T-helper 1 cell treated with Interleukin-12 subunit alpha and Interleukin-12 subunit beta and Interleukin-4 antibody, amounts not matched to agents 30 μg/mL and 1 μg/mL, for 36 hours (primary cell): Measurements from ENCODE around the gene CTU2.

Source experiments
- H3K27ac Mint-ChIP-seq: one replicate; pipeline ENCODE4 v1.8.0; 2021; ENCODE audit warnings: mild to moderate bottlenecking, mixed read lengths
- H3K27me3 Mint-ChIP-seq: one replicate; pipeline ENCODE4 v1.8.0; 2021; ENCODE audit warnings: low read depth, mixed read lengths
- H3K36me3 Mint-ChIP-seq: one replicate; pipeline ENCODE4 v1.8.0; 2021; ENCODE audit warnings: low read depth, mixed read lengths
- H3K4me1 Mint-ChIP-seq: one replicate; pipeline ENCODE4 v1.8.0; 2021; ENCODE audit warnings: low read depth, mixed read lengths
- H3K4me3 Mint-ChIP-seq: one replicate; pipeline ENCODE4 v1.8.0; 2021; ENCODE audit warnings: mild to moderate bottlenecking, moderate library complexity, mixed read lengths
- H3K9me3 Mint-ChIP-seq: one replicate; pipeline ENCODE4 v1.8.0; 2021; ENCODE audit warnings: mixed read lengths

CTU2 gene

GRCh38 chr16:88733630-88734360, 27.5 kb downstream of the CTU2 start:
- Mint-ChIP-seq H3K4me1 (peaks cover 6% of the 10 kb centered on the region), H3K9me3 (no peaks in the 10 kb centered on the region), H3K27ac (no peak overlapping the region), H3K27me3 (no peaks in the 10 kb centered on the region), H3K36me3 (peaks cover 10% of the 10 kb centered on the region), H3K4me3 (no peak overlapping the region)

- Mint-ChIP-seq H3K27ac (no peak overlapping the region), H3K9me3 (no peaks in the 10 kb centered on the region), H3K36me3 (peaks cover 10% of the 10 kb centered on the region), H3K27me3 (no peaks in the 10 kb centered on the region), H3K4me3 (no peak overlapping the region), H3K4me1 (peaks cover 6% of the 10 kb centered on the region)
Measured at GRCh38 chr16:88734361-88734728, 28.0 kb downstream of the CTU2 start.

DNA sequence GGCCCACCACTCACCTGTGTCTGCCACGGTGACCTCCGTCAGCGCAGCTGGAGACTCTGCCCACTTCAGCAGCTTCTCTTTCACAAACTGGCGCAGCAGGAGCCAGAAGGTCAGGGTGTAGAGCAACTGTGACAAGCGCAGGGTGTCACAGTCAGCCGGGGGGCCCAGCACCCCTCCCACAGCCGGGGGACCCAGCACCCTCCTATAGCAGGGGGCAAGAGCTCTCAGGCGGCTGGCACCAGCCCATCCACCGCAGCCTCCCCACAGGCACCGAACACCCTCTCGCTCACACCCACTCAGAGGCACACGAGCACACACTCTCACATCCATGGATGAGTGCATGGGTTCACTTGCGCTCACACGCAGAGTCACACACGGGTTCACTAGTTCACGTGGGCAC, 28.8 kb downstream of the CTU2 start:
- peaks cover 6% of the 10 kb centered on the region for H3K4me1 Mint-ChIP-seq
- no peak overlapping the region for H3K27ac Mint-ChIP-seq
- no peaks in the 10 kb centered on the region for H3K27me3 Mint-ChIP-seq
- no peak overlapping the region for H3K4me3 Mint-ChIP-seq
- H3K9me3 Mint-ChIP-seq, result no peaks in the 10 kb centered on the region
- H3K36me3 Mint-ChIP-seq, result peaks cover 10% of the 10 kb centered on the region

DNA sequence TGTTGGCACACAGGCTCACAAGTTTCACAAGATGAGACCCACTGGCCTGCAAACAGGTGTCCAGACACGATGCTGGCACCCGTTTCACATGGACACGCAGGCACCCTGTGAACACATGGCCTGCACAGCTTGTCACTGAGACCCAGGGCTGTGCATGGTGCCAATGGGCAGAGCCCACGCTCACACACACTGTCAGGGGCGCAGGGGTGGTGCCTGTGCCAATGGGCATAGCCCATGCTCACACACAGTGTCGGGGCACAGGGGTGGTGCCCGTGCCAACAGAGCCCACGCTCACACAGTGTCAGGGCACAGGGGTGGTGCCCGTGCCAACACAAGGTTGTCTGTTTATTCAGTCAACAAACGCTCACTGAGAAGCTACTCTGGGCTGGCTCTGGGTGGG, 29.3 kb downstream of the CTU2 start:
- H3K4me3 Mint-ChIP-seq, result no peak overlapping the region
- no peaks in the 10 kb centered on the region for H3K9me3 Mint-ChIP-seq
- H3K36me3 Mint-ChIP-seq, result peaks cover 10% of the 10 kb centered on the region
- H3K27me3 Mint-ChIP-seq, result no peaks in the 10 kb centered on the region
- H3K27ac Mint-ChIP-seq, result no peak overlapping the region
- H3K4me1 Mint-ChIP-seq, result peaks cover 6% of the 10 kb centered on the region

- Mint-ChIP-seq H3K4me1 (peaks cover 5% of the 10 kb centered on the region), H3K9me3 (no peaks in the 10 kb centered on the region), H3K27ac (no peak overlapping the region), H3K4me3 (no peak overlapping the region), H3K27me3 (no peaks in the 10 kb centered on the region), H3K36me3 (peaks cover 10% of the 10 kb centered on the region)
Measured at GRCh38 chr16:88736088-88736487, 29.8 kb downstream of the CTU2 start.

GRCh38 chr16:88736496-88736895, 30.2 kb downstream of the CTU2 start:
- Mint-ChIP-seq H3K36me3 (peaks cover 6% of the 10 kb centered on the region), H3K27ac (no peak overlapping the region), H3K4me3 (no peak overlapping the region), H3K9me3 (no peaks in the 10 kb centered on the region), H3K27me3 (no peaks in the 10 kb centered on the region), H3K4me1 (peaks cover 1% of the 10 kb centered on the region)

DNA sequence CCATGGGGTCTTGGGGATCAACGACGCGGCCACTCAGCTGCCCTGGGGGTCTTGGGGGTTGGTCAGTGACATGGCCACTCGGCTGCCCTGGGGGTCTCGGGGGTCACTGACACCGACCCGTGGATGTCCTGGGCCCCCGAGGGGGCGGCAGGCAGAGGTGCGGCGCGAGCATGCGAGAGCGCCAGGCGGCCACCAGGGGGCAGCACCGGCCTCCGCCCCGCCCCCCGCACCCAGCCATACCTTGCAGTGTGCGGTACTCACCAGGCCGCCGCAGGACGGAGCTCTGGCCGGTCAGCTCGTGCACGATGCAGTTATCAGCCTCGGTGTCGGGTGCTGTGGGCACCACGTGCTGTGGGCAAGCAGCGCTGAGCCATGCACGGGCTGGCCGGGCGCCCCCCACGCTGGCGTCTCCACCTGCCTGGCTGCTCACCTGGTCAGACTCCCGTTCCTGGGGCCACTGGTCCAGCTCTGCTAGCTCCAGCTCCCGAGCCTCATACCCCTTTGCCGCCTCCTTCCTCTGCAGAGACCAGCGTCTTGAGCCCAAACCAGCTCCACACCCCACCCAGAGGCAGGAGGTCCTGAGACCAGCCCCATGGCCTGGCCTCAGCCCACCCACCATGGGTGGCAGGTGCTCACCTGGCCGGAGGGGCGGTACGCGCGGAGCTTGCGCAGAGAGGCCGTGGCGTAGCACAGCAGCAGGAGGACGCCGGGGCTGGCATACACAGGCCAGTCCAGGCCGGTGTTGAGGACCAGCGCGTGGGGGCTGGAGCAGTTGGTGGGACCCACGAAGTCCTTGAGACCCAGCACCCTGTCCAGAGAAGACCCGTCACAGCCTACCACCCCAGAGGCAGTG, 31.2 kb downstream of the CTU2 start:
- Mint-ChIP-seq H3K4me3 (no peak overlapping the region), H3K9me3 (no peaks in the 10 kb centered on the region), H3K36me3 (peaks cover 2% of the 10 kb centered on the region), H3K4me1 (no peaks in the 10 kb centered on the region), H3K27ac (no peak overlapping the region), H3K27me3 (no peaks in the 10 kb centered on the region)

- no peak overlapping the region for H3K4me3 Mint-ChIP-seq
Measured at GRCh38 chr16:88738151-88739084, 32.1 kb downstream of the CTU2 start.

DNA sequence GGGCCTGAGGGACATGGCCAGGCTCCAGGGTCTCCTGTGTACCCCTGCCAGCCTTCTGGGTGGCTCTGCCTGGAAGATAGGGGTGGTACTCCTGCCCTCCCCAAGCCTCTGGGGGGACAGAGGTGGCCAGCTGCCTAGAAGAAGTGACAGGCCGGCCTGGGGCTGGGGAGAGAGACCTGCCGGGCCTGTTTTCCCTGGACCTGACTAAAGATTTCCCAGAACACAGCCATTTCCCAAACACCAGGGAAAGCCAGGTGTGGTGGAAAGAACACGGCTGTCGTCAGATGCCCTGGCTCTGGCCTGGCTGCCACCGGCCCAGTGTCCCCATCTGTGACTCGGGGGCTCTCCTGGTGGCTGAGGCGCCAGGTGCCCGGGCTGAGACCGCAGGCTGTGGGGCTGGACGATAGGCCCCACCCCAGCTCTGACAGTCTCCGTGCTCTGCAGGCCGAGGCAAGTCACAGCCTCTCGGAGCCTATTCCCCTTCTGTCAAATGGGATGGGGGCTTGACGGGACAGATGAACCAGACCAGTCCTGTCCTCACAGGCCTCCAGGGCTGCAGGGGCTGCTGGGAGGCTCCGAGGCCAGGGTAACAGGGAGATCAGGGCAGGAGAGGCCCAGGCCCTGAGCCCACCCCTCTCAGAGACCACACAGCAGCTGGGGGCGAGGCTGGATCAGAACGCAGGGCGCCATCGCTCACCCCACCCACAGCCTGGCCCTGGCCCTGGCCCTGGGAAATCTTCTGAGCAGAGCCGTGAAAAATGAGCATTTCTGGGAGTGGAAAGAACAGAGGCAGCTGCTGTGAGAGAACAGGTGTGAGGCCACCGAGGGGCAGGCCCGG, 33.1 kb downstream of the CTU2 start:
- H3K4me3 Mint-ChIP-seq, result no peak overlapping the region
- H3K27ac Mint-ChIP-seq, result no peak overlapping the region
- no peaks in the 10 kb centered on the region for H3K36me3 Mint-ChIP-seq
- peaks cover 5% of the 10 kb centered on the region for H3K4me1 Mint-ChIP-seq
- no peaks in the 10 kb centered on the region for H3K9me3 Mint-ChIP-seq
- no peaks in the 10 kb centered on the region for H3K27me3 Mint-ChIP-seq

More at GRCh38 chr16:88738151-88739084, 32.1 kb downstream of the CTU2 start:
- no peaks in the 10 kb centered on the region for H3K9me3 Mint-ChIP-seq
- H3K27ac Mint-ChIP-seq, result no peak overlapping the region
- H3K36me3 Mint-ChIP-seq, result peaks cover 2% of the 10 kb centered on the region
- no peaks in the 10 kb centered on the region for H3K27me3 Mint-ChIP-seq
- no peaks in the 10 kb centered on the region for H3K4me1 Mint-ChIP-seq

DNA sequence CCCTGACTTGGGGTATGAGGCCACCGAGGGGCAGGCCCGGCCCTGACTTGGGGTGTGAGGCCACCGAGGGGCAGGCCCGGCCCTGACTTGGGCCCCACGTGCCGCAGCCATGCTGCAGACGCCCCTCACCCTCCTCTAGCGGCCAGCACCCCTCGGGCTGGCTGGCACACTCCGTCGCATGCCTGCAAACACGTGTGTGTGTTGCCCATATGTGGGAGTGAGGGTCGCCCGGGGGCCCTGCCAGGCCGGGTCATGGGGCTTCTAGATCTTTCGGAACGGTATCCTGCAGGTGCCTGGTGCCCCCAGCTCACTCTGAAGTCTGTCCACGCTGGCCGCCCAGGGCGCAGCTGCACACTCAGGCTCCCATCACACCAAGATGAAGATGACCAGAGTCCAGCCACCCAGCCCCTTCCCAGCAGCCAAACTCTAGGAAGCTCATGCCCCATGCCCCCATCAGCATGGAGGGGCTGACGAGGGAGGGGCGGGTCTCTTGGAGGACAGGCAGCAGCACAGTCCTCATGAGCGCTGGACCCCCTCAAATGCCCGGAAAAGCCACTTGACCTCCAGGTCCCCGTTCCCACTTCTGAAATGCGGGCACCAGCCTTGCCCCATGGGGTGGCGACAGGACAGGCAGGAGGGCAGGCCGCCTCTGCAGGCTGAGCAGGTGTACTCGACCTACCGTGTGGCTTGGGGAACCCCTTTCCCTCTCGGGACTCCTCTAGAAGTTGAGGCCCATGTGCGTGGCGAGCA, 33.8 kb downstream of the CTU2 start:
- Mint-ChIP-seq H3K27ac (no peak overlapping the region), H3K36me3 (no peaks in the 10 kb centered on the region), H3K27me3 (no peaks in the 10 kb centered on the region), H3K9me3 (no peaks in the 10 kb centered on the region), H3K4me1 (peaks cover 7% of the 10 kb centered on the region), H3K4me3 (no peak overlapping the region)

- Mint-ChIP-seq H3K36me3 (no peaks in the 10 kb centered on the region), H3K9me3 (no peaks in the 10 kb centered on the region), H3K27ac (no peak overlapping the region), H3K4me3 (no peak overlapping the region), H3K27me3 (no peaks in the 10 kb centered on the region), H3K4me1 (peaks cover 7% of the 10 kb centered on the region)
Measured at GRCh38 chr16:88740727-88741055, 34.4 kb downstream of the CTU2 start.

DNA sequence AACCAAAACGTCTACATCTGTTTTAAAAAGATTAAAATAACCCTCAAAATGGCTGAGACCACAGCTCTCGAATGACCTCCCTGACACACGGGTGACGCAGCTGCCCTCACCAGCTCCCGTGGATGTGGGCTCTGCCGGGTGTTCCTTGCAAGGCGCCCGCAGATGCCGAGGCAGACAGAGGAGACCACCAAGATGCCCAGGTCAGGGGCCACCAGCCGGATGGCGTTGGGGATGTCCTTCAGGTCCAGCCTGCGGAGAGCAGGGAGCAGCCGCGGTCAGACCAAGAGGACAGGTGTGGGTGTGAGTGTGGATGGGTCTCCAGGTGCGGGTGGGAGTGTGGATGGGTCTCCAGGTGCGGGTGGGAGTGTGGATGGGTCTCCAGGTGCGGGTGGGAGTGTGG, 35.1 kb downstream of the CTU2 start:
- H3K27ac Mint-ChIP-seq, result no peak overlapping the region
- H3K4me1 Mint-ChIP-seq, result peaks cover 11% of the 10 kb centered on the region
- H3K4me3 Mint-ChIP-seq, result no peak overlapping the region
- no peaks in the 10 kb centered on the region for H3K9me3 Mint-ChIP-seq
- no peaks in the 10 kb centered on the region for H3K36me3 Mint-ChIP-seq
- no peaks in the 10 kb centered on the region for H3K27me3 Mint-ChIP-seq

DNA sequence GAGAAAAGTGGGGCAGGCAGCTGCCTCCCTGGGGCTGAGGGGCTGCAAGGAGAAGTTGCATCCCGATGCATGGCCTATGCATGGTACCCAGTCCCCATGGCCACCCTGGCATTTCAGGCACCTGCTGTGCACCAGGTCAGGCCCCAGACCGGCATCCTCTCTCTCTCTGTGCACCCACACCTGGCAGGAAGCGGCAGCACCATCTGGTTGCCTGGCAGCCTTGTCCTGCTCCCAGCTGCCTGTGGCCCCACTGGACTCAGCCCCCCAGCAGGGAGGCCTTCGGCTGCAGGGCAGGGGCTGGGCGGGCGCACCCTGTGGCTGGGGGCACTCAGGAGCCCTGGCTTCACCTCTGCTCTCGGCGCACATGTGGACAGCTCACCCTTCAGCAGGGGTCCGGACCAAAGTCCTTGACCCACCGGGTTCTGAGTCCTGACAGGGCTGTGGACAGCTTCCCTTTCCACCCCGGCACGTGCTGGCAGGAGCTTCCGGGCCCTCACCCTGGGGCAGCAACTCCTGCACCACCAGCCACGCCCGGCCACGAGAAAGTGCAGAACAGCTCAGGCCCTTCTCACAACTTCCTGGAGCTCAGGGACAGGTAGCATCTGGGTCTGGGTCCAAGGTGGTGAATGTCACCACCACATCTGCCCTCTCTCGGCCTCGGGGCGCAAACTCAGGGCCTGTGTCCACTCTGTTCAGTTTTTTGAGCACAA, 36.7 kb downstream of the CTU2 start:
- no peak overlapping the region for H3K27ac Mint-ChIP-seq
- H3K27me3 Mint-ChIP-seq, result no peaks in the 10 kb centered on the region
- peaks cover 15% of the 10 kb centered on the region for H3K4me1 Mint-ChIP-seq
- peaks cover 1% of the 10 kb centered on the region for H3K36me3 Mint-ChIP-seq
- no peak overlapping the region for H3K4me3 Mint-ChIP-seq
- H3K9me3 Mint-ChIP-seq, result no peaks in the 10 kb centered on the region
